ENCODE results near the gene PAX8.
A peak's percentile ranks its signal among the peaks of the same experiment; 100 is the strongest.

Gene PAX8

GRCh38 chr2:113236367-113237159 is 42.2 kb downstream of the PAX8 start:
- DNase-seq (no peak), ATAC-seq (no peak)

- DNase-seq (peak; percentile 62), ATAC-seq (peak; percentile 84)
Measured at GRCh38 chr2:113235347-113236226, 43.1 kb downstream of the PAX8 start.

- no peak for DNase-seq
- ATAC-seq, result peak; percentile 17
Measured at GRCh38 chr2:113234721-113235346, 43.9 kb downstream of the PAX8 start.

- no peak for ATAC-seq
Measured at GRCh38 chr2:113233593-113234550, 44.8 kb downstream of the PAX8 start.

GRCh38 chr2:113232740-113233139 is 46.0 kb downstream of the PAX8 start:
- DNase-seq, result no peak
- ATAC-seq, result no peak

More at GRCh38 chr2:113233593-113234550, 44.8 kb downstream of the PAX8 start:
- DNase-seq, result peak; percentile 21

- no peak for DNase-seq
- no peak for ATAC-seq
Measured at GRCh38 chr2:113232123-113232522, 46.6 kb downstream of the PAX8 start.

- DNase-seq, result no peak
- no peak for ATAC-seq
Measured at GRCh38 chr2:113231064-113231463, 47.7 kb downstream of the PAX8 start.

GRCh38 chr2:113230531-113230930 is 48.2 kb downstream of the PAX8 start:
- peak; percentile 20 for ATAC-seq
- no peak for DNase-seq

- ATAC-seq (no peak), DNase-seq (no peak)
Measured at GRCh38 chr2:113229795-113230194, 48.9 kb downstream of the PAX8 start.

- DNase-seq, result no peak
- no peak for ATAC-seq
Measured at GRCh38 chr2:113228991-113229716, 49.6 kb downstream of the PAX8 start.

GRCh38 chr2:113228351-113228750 is 50.4 kb downstream of the PAX8 start:
- DNase-seq (no peak), ATAC-seq (no peak)

- ATAC-seq (no peak), DNase-seq (no peak)
Measured at GRCh38 chr2:113227698-113228097, 51.0 kb downstream of the PAX8 start.

- no peak for DNase-seq
- no peak for ATAC-seq
Measured at GRCh38 chr2:113227290-113227689, 51.4 kb downstream of the PAX8 start.

- ATAC-seq, result no peak
- DNase-seq, result no peak
Measured at GRCh38 chr2:113226462-113226861, 52.3 kb downstream of the PAX8 start.

- DNase-seq (no peak), ATAC-seq (no peak)
Measured at GRCh38 chr2:113225263-113226259, 53.2 kb downstream of the PAX8 start.

- DNase-seq (no peak), ATAC-seq (no peak)
Measured at GRCh38 chr2:113224647-113225236, 54.0 kb downstream of the PAX8 start.

GRCh38 chr2:113223813-113224212 is 54.9 kb downstream of the PAX8 start:
- no peak for ATAC-seq
- DNase-seq, result no peak

- ATAC-seq (no peak), DNase-seq (no peak)
Measured at GRCh38 chr2:113221846-113222245, 56.9 kb downstream of the PAX8 start.

Measured in stimulated activated naive CD8-positive, alpha-beta T cell treated with anti-CD3 and anti-CD28 coated beads, Interleukin-15, Interleukin-2, amounts not matched to agents 100 U/mL and 50 U/mL, for 24 hours (primary cell).